GM19395 (cell line): ENCODE data around the gene FAM169A.
"Not testable (repeated sequence)": the region's sequence is repeated elsewhere in the genome, so short reads cannot be mapped to it uniquely, and the experiment has no call there.

ENCODE experiments used
- ATAC-seq: cut with Tn5 transposase; IDR thresholded peaks from one replicate; pipeline ENCODE4 v1.9.1; 2021; ENCODE audit warnings: mild to moderate bottlenecking, moderate library complexity; ENCODE audit not compliant: unreplicated experiment

FAM169A gene

GRCh38 chr5:74870299-74871067 lies 4.3 kb upstream of the FAM169A start:
- no peak for ATAC-seq

GRCh38 chr5:74869414-74869813 lies 3.2 kb upstream of the FAM169A start:
- not testable (repeated sequence) for ATAC-seq

DNA sequence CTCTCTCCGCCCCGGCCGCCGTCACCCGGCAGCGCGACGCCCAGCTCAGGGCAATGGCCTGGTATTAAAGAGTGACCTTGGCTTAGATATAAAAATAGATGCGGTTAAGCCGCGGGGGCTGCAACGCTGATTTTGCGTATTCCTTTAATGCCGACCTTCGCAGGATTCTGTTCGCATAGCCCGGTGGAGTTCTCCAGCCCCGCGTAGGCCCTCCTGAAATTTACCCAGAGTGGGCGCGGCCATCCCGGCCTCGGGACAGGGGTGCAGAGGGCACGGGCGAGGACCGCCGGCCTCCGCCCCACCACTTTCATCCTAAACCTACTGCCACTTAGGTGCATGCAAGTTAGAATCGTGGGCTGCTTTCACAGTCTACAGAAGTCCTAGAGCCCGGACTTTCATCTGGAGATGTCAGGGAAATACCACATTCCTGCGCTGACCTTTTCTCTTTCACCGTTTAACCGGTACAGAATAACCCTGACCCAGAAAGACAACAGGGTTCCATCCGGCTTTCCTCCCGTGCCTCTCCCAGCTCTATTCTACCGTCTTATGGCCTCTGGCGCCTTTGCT lies 492 bp upstream of the FAM169A start:
- ATAC-seq: no peak

- ATAC-seq: no peak
Observed at GRCh38 chr5:74865256-74865803, 857 bp downstream of the FAM169A start.

- no peak for ATAC-seq
Observed at GRCh38 chr5:74864823-74865222, 1.4 kb downstream of the FAM169A start.

DNA sequence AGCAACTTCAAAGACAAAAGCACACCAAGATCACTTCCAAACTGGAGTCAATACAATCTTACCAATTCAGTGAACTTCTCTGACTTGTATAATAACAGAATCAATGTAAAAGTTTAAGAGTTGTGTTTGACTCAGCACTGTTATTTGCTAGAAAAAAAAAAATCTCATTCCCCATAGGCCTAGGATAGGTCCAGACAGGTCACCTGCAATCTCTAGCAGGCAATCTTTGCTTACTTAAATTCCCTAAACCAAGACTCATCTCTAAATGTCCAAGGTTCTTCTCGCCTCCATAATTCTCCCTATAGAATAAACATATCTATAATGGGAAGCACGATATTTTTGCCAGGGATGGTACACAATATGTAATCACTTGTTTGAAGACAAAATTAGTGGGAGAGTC lies 2.5 kb downstream of the FAM169A start:
- no peak for ATAC-seq

DNA sequence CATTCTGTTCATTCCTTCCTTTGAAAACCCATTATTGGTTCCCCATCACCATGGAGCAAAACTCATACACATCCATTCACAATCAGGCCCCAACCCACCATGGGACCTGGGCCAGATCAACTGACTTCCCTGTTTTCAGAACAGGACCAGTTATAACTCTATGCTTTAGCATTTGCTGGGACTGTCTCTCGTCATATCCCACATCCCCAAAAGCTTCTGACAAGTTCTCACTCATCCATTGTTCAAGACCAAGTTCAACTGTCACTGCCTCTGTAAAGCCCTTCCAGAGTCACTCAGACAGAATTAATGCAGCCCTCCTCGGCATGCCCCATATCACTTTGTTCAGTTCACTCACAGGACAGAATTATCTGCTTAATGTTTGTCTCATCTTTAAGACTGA lies 4.0 kb downstream of the FAM169A start:
- no peak for ATAC-seq

GRCh38 chr5:74856975-74857374 lies 9.2 kb downstream of the FAM169A start:
- ATAC-seq: not testable (repeated sequence)

GRCh38 chr5:74853256-74853655 lies 12.9 kb downstream of the FAM169A start:
- no peak for ATAC-seq

GRCh38 chr5:74851684-74852353 lies 14.4 kb downstream of the FAM169A start:
- ATAC-seq: no peak

DNA sequence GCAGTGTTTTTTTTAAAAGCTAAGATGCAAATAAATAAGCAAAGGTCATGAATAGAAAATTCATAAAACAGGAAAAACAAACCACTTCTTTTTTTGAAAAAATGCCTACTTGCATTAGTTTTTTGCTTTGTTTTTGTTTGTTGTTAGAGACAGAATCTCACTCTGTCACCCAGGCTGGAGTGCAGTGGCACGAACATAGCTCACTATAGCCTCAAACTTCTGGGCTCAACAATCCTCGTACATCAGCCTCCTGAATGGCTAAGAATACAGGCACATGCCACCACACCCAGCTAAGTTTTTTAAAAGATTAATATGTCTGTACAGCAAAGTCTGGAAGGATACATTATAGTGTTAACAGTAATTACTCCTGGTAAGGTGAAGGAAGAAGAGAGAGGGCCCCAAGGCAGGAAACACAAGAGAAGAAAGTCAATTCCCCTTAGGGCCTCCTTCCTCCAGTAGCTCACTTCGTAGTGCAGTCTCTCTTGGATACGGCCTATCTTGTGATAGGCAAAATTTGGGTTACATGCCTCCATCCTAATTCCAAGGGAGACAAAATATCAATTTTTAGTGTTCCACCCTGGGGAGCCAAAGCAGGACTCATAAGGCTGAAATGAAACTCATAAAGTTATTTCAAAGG lies 15.3 kb downstream of the FAM169A start:
- no peak for ATAC-seq

GRCh38 chr5:74850030-74850429 lies 16.2 kb downstream of the FAM169A start:
- no peak for ATAC-seq

DNA sequence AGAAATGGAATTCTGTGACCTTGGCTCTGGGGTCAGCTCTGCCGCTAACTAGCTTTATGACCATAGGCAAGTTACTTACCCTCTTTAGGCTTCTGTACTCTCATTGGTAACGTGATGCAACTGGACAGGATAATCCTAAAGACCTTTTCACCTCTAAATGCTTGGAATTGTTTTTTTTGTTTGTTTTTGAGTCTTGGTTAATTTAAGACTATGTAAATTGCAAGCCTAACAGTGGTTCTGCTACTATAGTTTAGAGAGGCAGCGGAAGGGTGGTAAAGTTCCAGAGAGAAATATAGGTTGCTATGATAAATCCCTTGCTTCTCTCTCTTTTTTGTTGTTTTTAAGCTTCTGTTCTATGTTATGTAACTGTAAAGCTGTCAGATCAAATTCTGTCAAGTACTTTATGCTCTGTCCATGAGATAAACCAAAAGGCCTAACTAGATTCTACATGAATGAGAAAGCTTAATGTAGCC lies 17.6 kb downstream of the FAM169A start:
- ATAC-seq: no peak

DNA sequence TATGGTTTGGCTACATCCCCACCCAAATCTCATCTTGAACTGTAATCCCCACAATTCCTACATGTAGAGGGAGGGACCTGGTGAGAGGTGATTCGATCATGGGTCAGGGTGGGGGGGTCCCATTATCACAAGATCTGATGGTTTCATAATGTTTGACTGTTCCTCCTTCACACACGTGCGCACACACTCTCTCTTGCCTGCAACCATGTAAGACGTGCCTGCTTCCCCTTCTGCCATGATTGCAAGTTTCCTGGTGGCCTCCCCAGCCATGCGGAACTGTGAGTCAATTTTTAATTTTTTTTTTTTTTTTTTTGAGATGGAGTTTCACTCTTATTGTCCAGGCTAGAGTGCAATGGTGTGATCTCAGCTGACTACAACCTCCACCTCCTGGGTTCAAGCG lies 27.0 kb downstream of the FAM169A start:
- ATAC-seq: no peak

- no peak for ATAC-seq
Observed at GRCh38 chr5:74838262-74838661, 27.9 kb downstream of the FAM169A start.

GRCh38 chr5:74837115-74837514 lies 29.1 kb downstream of the FAM169A start:
- no peak for ATAC-seq

GRCh38 chr5:74833537-74834266 lies 32.5 kb downstream of the FAM169A start:
- no peak for ATAC-seq

DNA sequence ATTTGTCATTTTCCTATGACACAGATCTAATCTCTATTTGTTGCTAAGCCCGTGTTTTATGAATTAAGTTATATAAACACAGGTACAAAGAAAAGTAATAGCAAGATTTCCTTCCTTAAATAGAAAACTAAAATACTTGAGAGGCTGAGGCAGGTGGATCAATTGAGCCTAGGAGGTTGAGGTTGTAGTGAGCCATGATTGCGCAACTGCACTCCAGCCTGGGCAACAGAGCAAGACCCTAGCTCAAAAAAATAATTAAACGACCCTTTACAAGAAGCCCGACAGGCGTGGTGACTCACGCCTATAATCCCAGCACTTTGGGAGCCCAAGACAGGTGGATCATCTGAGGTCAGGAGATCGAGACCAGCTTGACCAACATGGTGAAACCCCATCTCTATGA lies 36.8 kb downstream of the FAM169A start:
- ATAC-seq: no peak

DNA sequence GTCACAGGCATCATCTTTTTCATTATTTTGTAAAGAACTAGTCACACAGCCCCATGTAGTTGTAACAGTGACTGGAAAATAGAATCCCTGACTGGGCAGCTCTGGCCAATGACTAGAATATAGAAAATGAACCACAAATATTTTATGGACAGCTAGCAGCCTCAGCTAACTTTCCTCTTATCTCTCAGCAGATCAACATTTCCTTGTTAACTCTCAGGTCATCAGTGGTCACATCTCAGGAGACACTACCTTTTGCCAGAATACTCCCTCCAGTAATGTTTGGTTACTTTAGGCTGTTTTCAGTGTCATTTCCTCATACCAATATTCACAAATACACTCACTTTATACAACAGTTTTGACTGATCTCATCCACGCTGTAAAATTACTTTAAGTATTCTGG lies 43.9 kb downstream of the FAM169A start:
- ATAC-seq: no peak

DNA sequence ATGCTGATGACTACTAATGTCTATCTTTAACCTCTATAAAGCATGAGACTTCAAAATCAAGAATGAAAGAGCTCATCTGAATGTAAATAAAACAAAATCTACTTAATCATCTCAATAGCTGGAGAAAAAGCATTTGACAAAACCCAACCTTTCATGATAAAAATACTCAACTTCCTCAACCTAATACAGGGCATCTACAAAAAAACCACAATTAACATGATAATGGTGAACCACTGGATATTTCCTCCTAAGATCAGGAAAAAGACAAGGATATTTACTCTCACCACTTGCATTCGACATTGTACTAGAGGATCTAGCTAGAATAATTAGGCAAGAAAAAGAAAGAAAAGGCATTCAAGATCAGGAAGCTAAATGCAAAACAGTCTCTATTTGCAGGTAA lies 49.3 kb downstream of the FAM169A start:
- no peak for ATAC-seq

- no peak for ATAC-seq
Observed at GRCh38 chr5:74810915-74811314, 55.3 kb downstream of the FAM169A start.
